K562 (cell line): ENCODE data around the gene ATP9B. TPM values are rescaled to one million over a fixed set of nuclear protein-coding genes. Genes with fewer than 3 reads are reported as not detected.

ENCODE experiments used
- MTA1 ChIP-seq: fragments of 450-650 bp; IDR thresholded peaks from 2 replicates; pipeline ENCODE4 v1.6.1; 2017; ENCODE audit warnings: borderline replicate concordance
- MXI1 ChIP-seq: IDR thresholded peaks from 2 replicates; pipeline ENCODE4 v1.6.1; 2011; ENCODE audit warnings: low read depth, mild to moderate bottlenecking, improper control_type of control experiment, low read length
- NR0B1 ChIP-seq: fragments of 450-650 bp; IDR thresholded peaks from one replicate; pipeline ENCODE4 v1.6.1; 2018; ENCODE audit warnings: mild to moderate bottlenecking, moderate library complexity; ENCODE audit not compliant: partially characterized antibody
- PPARD ChIP-seq: fragments of 250-450 bp; sonication (Bioruptor Pico); IDR thresholded peaks from 2 replicates; pipeline ENCODE4 v1.8.0; 2022; ENCODE audit warnings: inconsistent platforms, mild to moderate bottlenecking, moderate library complexity
- SLC30A9 ChIP-seq: fragments of 250-450 bp; sonication (Bioruptor Pico); IDR thresholded peaks from 2 replicates; pipeline ENCODE4 v1.8.0; 2022; ENCODE audit warnings: mild to moderate bottlenecking, moderate library complexity
- SUPT5H ChIP-seq: fragments of 450-650 bp; IDR thresholded peaks from 2 replicates; pipeline ENCODE4 v1.6.1; 2016
- polyA plus RNA-seq, 8 experiments: library from polyadenylated mRNA; depleted of rRNA in 4 of 8; stranded (reverse) in 5 of 8; unstranded in 3 of 8; fragments of >200 nt; fragmentation: Nextera tagmentation in 2 of 8; fragmentation: Illumina TruSeq in 1 of 8; extraction: Ambion mirVana in 2 of 8; extraction: Trizol in 1 of 8; gene quantifications; 2 replicates each; pipeline versions ENCODE4 v1.2.1 to v1.2.3, GENCODE V29; 2011 to 2014; ENCODE audit warnings: inconsistent platforms in 1 of 8, missing spikeins in 1 of 8
- total RNA-seq, 7 experiments: library from RNA; depleted of rRNA in 6 of 7; stranded (reverse); fragments of >200 nt in 6 of 7; fragmentation: Illumina TruSeq in 2 of 7; extraction: Trizol in 2 of 7; gene quantifications; 2 replicates each; pipeline versions ENCODE4 v1.2.1 to v1.2.3, GENCODE V29; 2011 to 2021; ENCODE audit warnings: low replicate concordance in 1 of 7
- TF ChIP-seq, protein P1 (sequence below): sonication (generic); formaldehyde crosslinking; IDR thresholded peaks from 2 replicates; pipeline ENCODE4 v1.8.1; 2023; ENCODE audit warnings: mild to moderate bottlenecking, missing genetic modification reagents

The ATP9B gene
- total and polyA plus RNA-seq, 9 of the 15 experiments (the other 6 are each of a cell fraction or from before 2014, with no cell fraction given) = 0.66 to 13.2 (median 7.9) TPM

DNA sequence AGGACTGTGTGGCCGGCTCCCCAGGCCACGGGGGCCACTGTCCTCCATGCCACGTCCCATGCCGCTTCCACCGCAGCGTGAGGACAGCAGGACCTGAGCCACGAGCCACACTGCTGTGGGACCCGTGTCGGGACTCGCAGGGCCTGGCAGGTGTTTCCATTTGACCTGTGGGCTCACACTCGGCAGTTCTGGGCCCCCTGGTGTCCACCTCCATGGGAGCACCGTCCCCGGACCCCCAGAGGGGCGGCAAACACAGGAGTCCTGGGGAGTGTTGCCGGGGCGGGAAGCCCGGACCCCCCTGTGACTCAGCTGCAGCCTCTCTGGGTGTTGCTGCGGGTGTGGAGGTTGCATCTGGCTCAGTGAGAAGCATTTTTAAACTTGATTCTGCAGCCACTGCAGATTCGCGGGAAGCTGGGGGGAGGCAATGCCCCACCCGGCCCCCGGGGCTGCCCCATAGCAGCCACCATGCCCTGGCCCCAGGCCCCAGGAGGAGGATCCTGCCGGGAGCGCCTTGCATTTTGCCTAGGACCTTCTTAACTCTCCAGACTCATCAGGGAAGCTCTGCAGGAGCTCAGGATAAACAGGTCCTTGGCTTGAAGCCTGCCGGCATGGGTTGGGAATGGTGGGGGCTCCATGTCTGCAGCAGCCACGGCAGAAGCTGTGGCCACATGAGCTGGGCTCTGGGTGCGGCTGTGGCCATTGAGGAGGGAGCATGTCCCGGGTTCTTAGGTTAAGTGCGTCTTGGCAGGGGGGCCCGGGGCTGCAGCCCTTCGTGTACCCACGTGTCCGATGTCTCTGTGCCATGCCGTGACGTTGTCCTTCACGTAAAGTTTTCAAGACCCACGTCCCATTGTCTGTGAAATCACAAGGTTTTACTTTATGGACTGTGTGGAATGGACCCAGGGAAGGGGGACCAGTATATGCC, 357.4 kb downstream of the ATP9B start (continued):
- TF ChIP-seq, protein P1, sequence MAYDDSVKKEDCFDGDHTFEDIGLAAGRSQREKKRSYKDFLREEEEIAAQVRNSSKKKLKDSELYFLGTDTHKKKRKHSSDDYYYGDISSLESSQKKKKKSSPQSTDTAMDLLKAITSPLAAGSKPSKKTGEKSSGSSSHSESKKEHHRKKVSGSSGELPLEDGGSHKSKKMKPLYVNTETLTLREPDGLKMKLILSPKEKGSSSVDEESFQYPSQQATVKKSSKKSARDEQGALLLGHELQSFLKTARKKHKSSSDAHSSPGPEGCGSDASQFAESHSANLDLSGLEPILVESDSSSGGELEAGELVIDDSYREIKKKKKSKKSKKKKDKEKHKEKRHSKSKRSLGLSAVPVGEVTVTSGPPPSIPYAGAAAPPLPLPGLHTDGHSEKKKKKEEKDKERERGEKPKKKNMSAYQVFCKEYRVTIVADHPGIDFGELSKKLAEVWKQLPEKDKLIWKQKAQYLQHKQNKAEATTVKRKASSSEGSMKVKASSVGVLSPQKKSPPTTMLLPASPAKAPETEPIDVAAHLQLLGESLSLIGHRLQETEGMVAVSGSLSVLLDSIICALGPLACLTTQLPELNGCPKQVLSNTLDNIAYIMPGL (CRISPR knock-in tag) = no peak
- TF ChIP-seq SUPT5H (no peak), MTA1 (no peak), PPARD (CRISPR knock-in tag) (no peak), SLC30A9 (CRISPR knock-in tag) (no peak), MXI1 (no peak), NR0B1 (no peak)
